ENCODE measurements around the gene CLASRP.

GRCh38 chr19:45071545-45071938 is 32.7 kb downstream of the CLASRP start:
- TF ChIP-seq EZH2 (IDR thresholded peaks at IDR 0.05; ENCODE audit: insufficient read depth, poor library complexity, severe bottlenecking) (no peak), EZH2phosphoT487 (IDR thresholded peaks at IDR 0.05; ENCODE audit: insufficient read depth, low read depth) (no peak)
